ENCODE results near the gene PPP2R5A.
"Not testable (repeated sequence)": the region's sequence is repeated elsewhere in the genome, so short reads cannot be mapped to it uniquely, and the experiment has no call there.

PPP2R5A gene

DNA sequence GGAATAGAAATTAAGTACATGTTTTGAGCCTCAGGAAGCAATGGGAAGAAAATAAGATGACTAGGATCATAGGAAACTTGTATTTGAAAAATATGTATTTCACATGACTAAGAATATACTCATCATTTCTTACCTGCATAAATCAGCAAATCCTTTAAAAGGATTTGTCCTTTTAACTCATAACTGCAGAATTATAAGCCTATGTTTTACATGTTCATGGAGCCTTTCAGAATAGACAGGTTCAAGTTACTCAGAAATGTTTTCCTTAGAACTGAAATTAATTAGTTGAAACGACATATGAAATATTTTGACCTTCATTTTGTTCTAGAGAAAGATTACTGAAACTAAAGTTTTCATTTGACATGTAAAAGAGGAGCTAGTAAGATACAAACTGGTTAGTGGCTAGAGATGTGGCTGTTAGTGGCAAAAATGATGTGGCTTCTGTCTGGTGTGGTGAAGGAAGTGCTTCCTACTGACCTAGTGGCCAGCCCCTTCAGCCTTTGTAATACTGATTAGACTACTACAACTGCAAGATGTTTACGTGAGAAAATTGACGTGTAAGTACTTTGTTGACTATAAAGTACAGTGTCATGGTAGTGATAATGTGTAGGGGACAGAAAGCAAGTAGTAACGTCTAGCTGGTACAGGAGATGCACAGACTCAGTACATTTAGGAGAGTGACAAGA, 74.7 kb downstream of the PPP2R5A start:
- no peak for DNase-seq

- no peak for DNase-seq
Observed at GRCh38 chr1:212364985-212365384, 79.8 kb downstream of the PPP2R5A start.

GRCh38 chr1:212366901-212367300, 81.7 kb downstream of the PPP2R5A start:
- no peak for DNase-seq

GRCh38 chr1:212367474-212368072, 82.4 kb downstream of the PPP2R5A start:
- DNase-seq: no peak

DNA sequence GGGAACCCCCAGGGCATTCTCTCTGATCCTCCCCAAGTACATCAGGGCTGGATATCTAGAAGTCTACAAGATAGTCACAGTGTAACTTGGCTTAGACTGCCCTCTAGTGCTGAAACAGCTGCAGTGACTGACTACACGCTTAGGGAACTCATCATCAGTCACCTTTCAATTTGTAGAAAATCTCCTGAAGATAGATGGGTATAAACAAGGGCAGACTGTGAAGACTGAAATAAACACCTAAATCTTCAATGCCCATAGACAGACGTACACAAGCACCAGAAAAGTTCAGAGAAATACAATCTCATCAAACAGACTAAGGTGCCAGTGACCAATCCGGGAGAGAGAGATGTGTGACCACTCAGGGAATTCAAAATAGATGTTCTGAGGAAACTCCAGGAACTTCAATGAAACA, 82.9 kb downstream of the PPP2R5A start:
- peak; percentile 65 for DNase-seq

GRCh38 chr1:212375986-212376385, 90.8 kb downstream of the PPP2R5A start:
- no peak for DNase-seq

DNA sequence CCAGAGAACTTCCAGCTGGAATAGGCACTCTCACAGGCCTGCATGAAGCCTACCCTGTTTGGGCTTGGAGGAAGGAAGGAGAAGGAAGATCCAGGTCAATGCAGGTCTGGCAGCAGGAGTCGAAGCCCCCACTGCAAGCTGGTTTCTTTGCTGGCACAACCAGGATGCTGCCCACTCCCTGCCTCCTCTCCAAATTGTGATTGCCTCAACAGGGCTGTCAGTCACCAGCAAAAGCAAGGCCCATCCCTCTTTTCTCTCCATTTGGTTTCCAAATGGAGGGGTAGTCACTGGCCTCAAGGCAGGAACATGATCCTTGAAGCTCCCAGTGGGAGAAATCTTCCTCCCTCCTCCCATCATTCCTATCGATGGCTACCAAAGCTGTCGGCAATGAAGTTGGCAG, 92.4 kb downstream of the PPP2R5A start:
- DNase-seq: no peak

DNA sequence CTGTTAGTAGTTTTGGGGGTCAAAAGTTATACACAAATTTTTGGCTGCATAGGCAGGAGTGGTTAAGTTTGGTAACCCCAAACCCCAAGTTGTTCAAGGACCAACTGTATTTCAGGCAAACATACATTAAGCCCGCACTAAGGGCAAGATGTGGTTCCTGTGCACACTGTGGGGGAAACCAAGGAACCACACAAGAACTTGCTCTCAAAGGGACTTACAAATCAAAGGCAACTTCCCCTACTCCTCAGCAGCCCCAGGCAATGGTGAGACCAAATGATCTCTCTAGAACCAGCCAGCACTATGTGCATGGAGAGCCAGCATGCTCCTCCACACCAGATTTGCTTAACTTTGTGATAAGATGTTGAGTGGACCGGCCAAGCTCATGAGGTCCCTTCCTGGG, 94.2 kb downstream of the PPP2R5A start:
- no peak for DNase-seq

- no peak for DNase-seq
Observed at GRCh38 chr1:212381397-212382035, 96.3 kb downstream of the PPP2R5A start.

DNA sequence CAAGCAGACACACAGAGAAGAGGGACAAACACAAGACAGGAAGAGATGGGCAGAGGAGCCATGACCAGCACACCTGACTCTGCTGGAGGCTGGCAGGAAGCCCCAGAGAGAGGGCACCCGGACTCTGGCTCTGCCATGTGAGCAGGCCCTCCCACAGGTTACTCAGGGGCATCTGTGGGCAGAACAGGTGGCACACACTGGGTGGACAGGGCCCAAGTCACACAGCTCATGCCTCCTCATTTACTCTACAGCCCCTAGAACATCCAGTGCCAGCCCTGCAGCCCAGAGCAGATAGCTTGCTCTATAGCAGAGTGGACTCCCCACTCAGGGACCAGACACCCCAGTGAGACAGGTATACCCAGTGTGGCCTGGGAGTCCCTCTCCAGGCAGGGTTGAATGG, 100.8 kb downstream of the PPP2R5A start:
- DNase-seq: no peak

DNA sequence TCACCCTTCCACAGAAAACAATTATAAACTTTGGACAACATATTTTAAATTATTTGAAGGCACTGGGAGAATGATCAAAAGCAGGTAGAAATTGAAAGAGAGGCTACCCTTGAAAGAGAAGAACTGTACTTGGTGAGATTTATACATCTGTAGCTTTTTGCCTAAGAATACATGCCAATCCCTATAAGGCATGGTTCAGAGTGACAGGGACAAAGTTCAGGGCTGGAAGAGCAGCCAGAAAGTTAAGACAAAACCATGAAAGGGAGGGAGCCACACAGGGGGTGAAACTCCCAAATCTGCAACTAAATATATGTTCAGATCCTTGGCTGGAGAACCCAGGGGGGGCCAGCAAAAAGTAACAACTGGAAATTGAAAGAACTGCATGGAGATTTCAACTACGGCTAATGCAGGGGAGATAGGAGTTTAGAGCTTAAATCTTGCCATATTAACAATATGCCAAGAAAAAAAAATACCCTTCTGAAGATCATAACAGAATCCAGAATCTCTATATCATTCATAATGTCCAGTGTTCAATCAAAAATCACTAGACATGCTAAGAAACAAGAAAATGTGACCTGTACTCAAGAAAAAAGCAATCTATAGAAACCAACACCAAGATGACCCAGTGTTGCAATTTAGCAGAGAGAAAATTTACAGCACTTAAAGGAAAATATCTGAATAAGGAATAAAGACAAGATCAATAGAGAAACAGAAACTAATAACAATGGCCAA, 103.9 kb downstream of the PPP2R5A start:
- DNase-seq: no peak

GRCh38 chr1:212395678-212396437, 110.6 kb downstream of the PPP2R5A start:
- not testable (repeated sequence) for DNase-seq

- DNase-seq: no peak
Observed at GRCh38 chr1:212396638-212397037, 111.4 kb downstream of the PPP2R5A start.

DNA sequence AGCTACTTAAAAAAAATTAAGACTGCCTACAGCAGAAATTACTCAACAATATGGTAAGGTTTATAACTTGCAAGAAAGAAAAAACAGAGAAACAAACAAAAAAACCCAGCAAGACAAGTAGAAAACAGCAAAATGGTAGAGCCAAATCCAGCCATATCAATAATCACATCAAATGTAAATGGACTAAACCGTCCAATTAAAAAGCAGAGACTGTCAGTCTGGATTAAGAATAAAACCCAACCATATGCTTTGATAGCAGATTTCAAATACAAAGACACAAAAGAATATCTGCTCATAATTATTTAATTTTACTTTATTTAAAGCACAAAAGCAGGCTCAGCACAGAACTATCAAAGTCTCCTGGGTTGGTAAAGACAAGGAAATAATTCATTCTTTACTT, 112.0 kb downstream of the PPP2R5A start:
- DNase-seq: no peak

DNA sequence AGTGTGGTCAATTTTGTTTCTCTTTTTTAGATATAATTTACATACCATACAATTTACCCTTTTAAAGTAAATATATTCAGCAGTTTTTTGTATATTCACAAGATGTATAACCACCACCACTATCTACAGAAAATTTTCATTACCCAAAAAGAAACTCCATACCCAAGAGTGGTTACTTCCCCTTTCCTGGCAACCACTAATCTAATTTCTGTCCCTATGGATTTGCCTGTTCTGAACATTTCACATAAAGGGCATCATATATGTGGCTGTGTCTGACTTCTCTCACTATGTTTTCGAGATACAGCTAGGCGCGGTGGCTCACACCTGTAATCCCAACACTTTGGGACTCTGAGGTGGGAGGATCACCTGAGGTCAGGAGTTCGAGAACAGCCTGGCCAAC, 115.8 kb downstream of the PPP2R5A start:
- no peak for DNase-seq

GRCh38 chr1:212401838-212402582, 116.8 kb downstream of the PPP2R5A start:
- peak; percentile 52 for DNase-seq

- no peak for DNase-seq
Observed at GRCh38 chr1:212402666-212403321, 117.6 kb downstream of the PPP2R5A start.

- no peak for DNase-seq
Observed at GRCh38 chr1:212410231-212410820, 125.1 kb downstream of the PPP2R5A start.
